Stomach (tissue), 9 donors: ENCODE results near the gene PRKRA. TPM values are rescaled to one million over a fixed set of nuclear protein-coding genes. Genes with fewer than 3 reads are reported as not detected.

ENCODE experiments used
- DNase-seq, 2 donors: peaks; one replicate each; pipeline versions ENCODE4 v3.0.0 to v3.0.0-alpha.2; 2013 to 2019
- H3K27ac ChIP-seq, 5 donors: fragments of 200-600 bp in 4 of 5; sonication (generic) in 4 of 5; one replicate each; pipeline ENCODE4 v1.5.1; 2013 to 2019; ENCODE audit warnings: mild to moderate bottlenecking in 1 of 5, moderate library complexity in 1 of 5
- H3K27me3 ChIP-seq, 3 donors: fragments of 200-600 bp; sonication (generic); one replicate each; pipeline ENCODE4 v1.5.1; 2017 to 2019; ENCODE audit warnings: mixed run types in 1 of 3
- H3K36me3 ChIP-seq, 4 donors: fragments of 200-600 bp; sonication (generic); 1 replicate in 3 of 4; 2 replicates in 1 of 4; pipeline ENCODE4 v1.5.1; 2016 to 2019
- H3K4me1 ChIP-seq, 4 donors: fragments of 200-600 bp; sonication (generic); one replicate each; pipeline ENCODE4 v1.5.1; 2016 to 2019
- H3K4me3 ChIP-seq, 4 donors: fragments of 200-600 bp; sonication (generic) in 3 of 4; one replicate each; pipeline ENCODE4 v1.5.1; 2016 to 2019; ENCODE audit warnings: mild to moderate bottlenecking in 1 of 4
- H3K9me3 ChIP-seq, 4 donors: fragments of 200-600 bp; sonication (generic); one replicate each; pipeline ENCODE4 v1.5.1; 2016 to 2019
- CTCF ChIP-seq, 7 experiments: fragments of 450-650 bp in 4 of 7; fragments of 200-600 bp in 3 of 7; sonication (generic) in 3 of 7; IDR thresholded peaks; one replicate each; pipeline ENCODE4 v1.5.1; 2016 to 2019; ENCODE audit warnings: antibody characterized with exemption in 7 of 7, control low read depth in 2 of 7, mild to moderate bottlenecking in 1 of 7
- EP300 ChIP-seq: sonication (generic); formaldehyde crosslinking; IDR thresholded peaks from one replicate; pipeline ENCODE4 v1.6.1; 2017; ENCODE audit warnings: antibody characterized with exemption
- POLR2A ChIP-seq, 4 donors: fragments of 450-650 bp; IDR thresholded peaks; one replicate each; pipeline ENCODE4 v1.6.1; 2016; ENCODE audit warnings: antibody characterized with exemption in 4 of 4, control low read depth in 2 of 4, mild to moderate bottlenecking in 1 of 4, moderate library complexity in 1 of 4
- POLR2AphosphoS5 ChIP-seq, 3 donors: sonication (generic); formaldehyde crosslinking; IDR thresholded peaks; one replicate each; pipeline ENCODE4 v1.6.1; 2016; ENCODE audit warnings: antibody characterized with exemption in 3 of 3
- WGBS, 5 donors: extraction: QIAGEN DNeasy Blood & Tissue Kit in 3 of 5; methylation state at CpG; one replicate each; pipeline versions ENCODE4 v1.1.5 to v1.1.7; 2013 to 2018; 5-methylcytosine and 5-hydroxymethylcytosine counted together
- intact Hi-C: fragments of 100-400 bp; cut with DNase I; formaldehyde crosslinking; loops from one replicate; pipeline ENCODE4 v1.15.1; 2023; ENCODE audit warnings: low total_unique reads
- polyA plus RNA-seq, 3 donors: library from polyadenylated mRNA; stranded (reverse); fragments of 200-250 nt; gene quantifications; one replicate each; pipeline ENCODE4 v1.2.3, GENCODE V29; 2013
- total RNA-seq, 5 donors: library from RNA; depleted of rRNA; stranded (reverse); fragments of >200 nt; gene quantifications; one replicate each; pipeline versions ENCODE4 v1.1.0 to v1.2.3, GENCODE V29; 2014 to 2016
- donor health status: healthy with polysubstance abuse.
- donor health status: Bipolar disorder and iron deficiency.
- donor health status: healthy.

The PRKRA gene
- total and polyA plus RNA-seq, 8 donors, result 30.6 to 145 (median 63.7) TPM

- Histone ChIP-seq H3K27ac (no peak overlapping the region), H3K4me3 (no peak overlapping the region), H3K9me3 (no peaks in the 10 kb centered on the region), H3K4me1 (peaks cover 0 to 5% (median 0%) of the 10 kb centered on the region in 4 donors), H3K36me3 (peaks cover 37 to 88% (median 82%) of the 10 kb centered on the region in 4 donors), H3K27me3 (no peaks in the 10 kb centered on the region)
- TF ChIP-seq CTCF (IDR thresholded peaks at IDR 0.05) (no peak), POLR2AphosphoS5 (IDR thresholded peaks at IDR 0.05) (no peak), POLR2A (IDR thresholded peaks at IDR 0.05) (no peak), EP300 (no peak)
- no peak for DNase-seq
- intact Hi-C loops, result no loop called here
- 77 to 97% (median 89%) methylated on average over 6 of the region's 6 CpGs for WGBS, 5 donors
Measured at GRCh38 chr2:178491612-178492011, 40.6 kb upstream of the PRKRA start.

- H3K27ac ChIP-seq, result peak overlapping the region in 2 of 5 donors; percentile 13 to 28
- no peaks in the 10 kb centered on the region for H3K27me3 ChIP-seq
- no peak for DNase-seq
- TF ChIP-seq POLR2A (IDR thresholded peaks at IDR 0.05) (no peak), EP300 (no peak), CTCF (IDR thresholded peaks at IDR 0.05) (no peak), POLR2AphosphoS5 (IDR thresholded peaks at IDR 0.05) (no peak)
- H3K4me1 ChIP-seq, result peaks cover 44 to 56% (median 51%) of the 10 kb centered on the region in 4 donors
- intact Hi-C loops, result no loop called here
- 47 to 64% (median 52%) methylated on average over 3 of the region's 3 CpGs for WGBS, 5 donors
- no peaks in the 10 kb centered on the region for H3K9me3 ChIP-seq
- peaks cover under 1 to 31% (median 24%) of the 10 kb centered on the region in 4 donors for H3K36me3 ChIP-seq
- no peak overlapping the region for H3K4me3 ChIP-seq
Measured at GRCh38 chr2:178485356-178485755, 34.4 kb upstream of the PRKRA start.

GRCh38 chr2:178484245-178485041, 33.5 kb upstream of the PRKRA start:
- H3K4me1 ChIP-seq, result peaks cover 53 to 60% (median 57%) of the 10 kb centered on the region in 4 donors
- intact Hi-C loops, result no loop called here
- peaks cover 0 to 22% (median 17%) of the 10 kb centered on the region in 4 donors for H3K36me3 ChIP-seq
- TF ChIP-seq POLR2AphosphoS5 (IDR thresholded peaks at IDR 0.05), result peak in 1 of 3 donors; percentile 30
- TF ChIP-seq POLR2A (IDR thresholded peaks at IDR 0.05), result no peak
- no peak for TF ChIP-seq EP300
- peak; percentile 64 to 71 for DNase-seq
- peak overlapping the region in 3 of 5 donors; percentile 10 to 28 (median 13) for H3K27ac ChIP-seq
- no peaks in the 10 kb centered on the region for H3K27me3 ChIP-seq
- WGBS, 5 donors, result 48 to 59% (median 51%) methylated on average over 6 of the region's 6 CpGs
- no peaks in the 10 kb centered on the region for H3K9me3 ChIP-seq
- no peak overlapping the region for H3K4me3 ChIP-seq

GRCh38 chr2:178482437-178482836, 31.5 kb upstream of the PRKRA start:
- Histone ChIP-seq H3K36me3 (peaks cover 0 to 16% (median 11%) of the 10 kb centered on the region in 4 donors), H3K27ac (no peak overlapping the region), H3K9me3 (no peaks in the 10 kb centered on the region), H3K4me3 (peak overlapping the region in 2 of 4 donors; percentile 64 to 86), H3K27me3 (no peaks in the 10 kb centered on the region), H3K4me1 (peaks cover 61 to 71% (median 64%) of the 10 kb centered on the region in 4 donors)
- no peak for DNase-seq
- TF ChIP-seq EP300, result no peak
- no peak for TF ChIP-seq CTCF (IDR thresholded peaks at IDR 0.05)
- no peak for TF ChIP-seq POLR2A (IDR thresholded peaks at IDR 0.05)
- no peak for TF ChIP-seq POLR2AphosphoS5 (IDR thresholded peaks at IDR 0.05)
- WGBS, 5 donors, result 77 to 85% (median 77%) methylated on average over 4 of the region's 4 CpGs
- intact Hi-C loops, result no loop called here
